NB4 (cell line): Measurements from ENCODE around the gene AP2B1.
A peak's percentile ranks its signal among the peaks of the same experiment; 100 is the strongest.

Experiments
- DNase-seq: peaks from one replicate; pipeline ENCODE4 v3.0.0; 2010; ENCODE audit warnings: low read depth
- H3K4me3 ChIP-seq: one replicate; pipeline ENCODE4 v1.5.1; 2011; ENCODE audit warnings: mild to moderate bottlenecking, low read depth, low read length, moderate library complexity
- MYC ChIP-seq: IDR thresholded peaks from 2 replicates; pipeline ENCODE4 v1.6.1; 2011; ENCODE audit warnings: low read depth, low read length
- POLR2A ChIP-seq: IDR thresholded peaks from 2 replicates; pipeline ENCODE4 v1.6.1; 2011; ENCODE audit warnings: mild to moderate bottlenecking; ENCODE audit not compliant: insufficient read length; ENCODE audit errors: extremely low read depth
- TF ChIP-seq, protein P1 (sequence below): IDR thresholded peaks from one replicate; pipeline ENCODE4 v1.5.1; 2012; ENCODE audit warnings: low read depth, low read length
- TF ChIP-seq, protein P2 (sequence below): IDR thresholded peaks from 2 replicates; pipeline ENCODE4 v1.6.1; 2011; ENCODE audit warnings: low read depth, low read length

AP2B1 gene

DNA sequence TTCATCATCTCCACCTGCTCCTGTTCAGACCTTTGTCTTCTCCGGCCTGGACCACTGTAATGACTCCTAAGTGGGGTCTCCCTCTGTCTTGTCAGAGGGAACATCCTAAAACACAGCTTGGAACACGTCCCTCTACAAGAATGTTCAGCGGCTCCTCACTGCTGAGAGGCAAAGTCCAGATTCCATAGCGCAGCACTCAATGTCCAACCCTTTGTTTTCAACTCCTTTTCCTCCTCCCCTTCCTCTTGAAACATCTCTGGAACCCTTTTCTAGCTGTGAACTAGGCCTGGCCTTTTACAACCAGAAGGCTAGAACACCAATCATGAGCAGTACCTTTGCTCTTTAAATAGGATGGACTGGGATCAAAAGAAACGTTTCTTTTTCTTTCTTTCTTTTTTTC is 174.5 kb downstream of the AP2B1 start:
- TF ChIP-seq, protein P1, sequence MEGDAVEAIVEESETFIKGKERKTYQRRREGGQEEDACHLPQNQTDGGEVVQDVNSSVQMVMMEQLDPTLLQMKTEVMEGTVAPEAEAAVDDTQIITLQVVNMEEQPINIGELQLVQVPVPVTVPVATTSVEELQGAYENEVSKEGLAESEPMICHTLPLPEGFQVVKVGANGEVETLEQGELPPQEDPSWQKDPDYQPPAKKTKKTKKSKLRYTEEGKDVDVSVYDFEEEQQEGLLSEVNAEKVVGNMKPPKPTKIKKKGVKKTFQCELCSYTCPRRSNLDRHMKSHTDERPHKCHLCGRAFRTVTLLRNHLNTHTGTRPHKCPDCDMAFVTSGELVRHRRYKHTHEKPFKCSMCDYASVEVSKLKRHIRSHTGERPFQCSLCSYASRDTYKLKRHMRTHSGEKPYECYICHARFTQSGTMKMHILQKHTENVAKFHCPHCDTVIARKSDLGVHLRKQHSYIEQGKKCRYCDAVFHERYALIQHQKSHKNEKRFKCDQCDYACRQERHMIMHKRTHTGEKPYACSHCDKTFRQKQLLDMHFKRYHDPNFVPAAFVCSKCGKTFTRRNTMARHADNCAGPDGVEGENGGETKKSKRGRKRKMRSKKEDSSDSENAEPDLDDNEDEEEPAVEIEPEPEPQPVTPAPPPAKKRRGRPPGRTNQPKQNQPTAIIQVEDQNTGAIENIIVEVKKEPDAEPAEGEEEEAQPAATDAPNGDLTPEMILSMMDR: no peak
- TF ChIP-seq MYC: no peak
- no peak for TF ChIP-seq POLR2A
- TF ChIP-seq, protein P2, sequence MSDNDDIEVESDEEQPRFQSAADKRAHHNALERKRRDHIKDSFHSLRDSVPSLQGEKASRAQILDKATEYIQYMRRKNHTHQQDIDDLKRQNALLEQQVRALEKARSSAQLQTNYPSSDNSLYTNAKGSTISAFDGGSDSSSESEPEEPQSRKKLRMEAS: no peak
- no peak overlapping the region for H3K4me3 ChIP-seq
- DNase-seq: no peak

DNA sequence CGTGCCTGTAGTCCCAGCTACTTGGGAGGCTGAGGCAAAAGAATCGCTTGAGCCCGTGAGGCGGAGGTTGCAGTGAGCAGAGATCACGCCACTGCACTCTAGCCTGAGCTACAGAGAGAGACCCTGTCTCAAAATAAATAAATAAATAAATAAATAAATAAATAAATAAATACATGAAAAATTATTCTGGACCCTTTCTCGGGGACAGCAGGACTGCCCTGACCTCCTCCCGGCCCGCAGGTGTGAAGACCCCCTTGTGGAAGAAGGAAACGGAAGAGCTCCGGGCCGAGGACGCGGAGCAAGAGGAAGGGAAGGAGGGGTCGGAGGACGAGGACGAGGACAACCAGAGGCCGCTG is 176.6 kb downstream of the AP2B1 start:
- H3K4me3 ChIP-seq: peak overlapping the region; percentile 13
- no peak for DNase-seq
- TF ChIP-seq MYC (no peak), POLR2A (no peak)
- TF ChIP-seq, protein P1: no peak
- TF ChIP-seq, protein P2: no peak

DNA sequence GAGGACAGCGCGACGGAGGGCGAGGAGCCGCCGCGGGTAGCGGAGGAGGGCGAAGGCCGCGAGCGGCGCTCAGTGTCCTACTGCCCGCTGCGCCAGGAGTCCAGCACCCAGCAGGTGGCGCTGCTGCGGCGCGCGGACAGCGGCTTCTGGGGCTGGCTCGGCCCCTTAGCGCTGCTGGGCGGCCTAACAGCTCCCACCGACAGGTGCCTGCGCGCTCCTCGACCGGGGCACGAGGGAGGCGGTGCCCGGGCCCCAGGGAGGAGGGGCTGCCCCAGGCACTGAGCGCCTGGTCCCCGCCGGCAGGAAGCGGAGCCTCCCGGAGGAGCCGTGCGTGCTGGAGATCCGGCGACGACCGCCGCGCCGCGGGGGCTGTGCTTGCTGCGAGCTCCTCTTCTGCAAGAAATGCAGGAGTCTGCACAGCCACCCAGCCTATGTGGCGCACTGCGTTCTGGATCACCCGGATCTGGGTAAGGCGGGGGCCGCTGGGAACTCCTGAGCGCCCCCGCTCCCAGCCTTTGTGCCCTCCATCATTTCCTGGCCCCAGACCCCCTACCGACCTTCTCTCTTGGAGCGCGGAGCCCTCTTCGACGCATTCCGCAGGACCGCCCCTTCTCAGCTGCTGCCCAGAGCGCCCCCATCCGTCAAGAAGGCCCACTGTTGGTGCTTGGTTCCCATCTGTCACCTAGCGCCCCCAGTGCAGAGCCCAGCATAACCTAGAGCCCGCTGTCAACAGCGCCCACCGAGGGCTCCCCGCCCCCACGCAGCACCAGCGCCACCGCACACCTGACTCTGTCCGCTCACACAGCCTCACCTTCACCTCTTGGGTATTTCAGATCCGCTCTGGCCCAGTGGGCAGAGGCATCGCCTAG is 177.2 kb downstream of the AP2B1 start:
- peak overlapping the region; percentile 56 for H3K4me3 ChIP-seq
- peak; percentile 97 for DNase-seq
- TF ChIP-seq, protein P1: peak; percentile 88
- TF ChIP-seq POLR2A (peak; percentile 30), MYC (peak; percentile 78)
- TF ChIP-seq, protein P2: peak; percentile 72

DNA sequence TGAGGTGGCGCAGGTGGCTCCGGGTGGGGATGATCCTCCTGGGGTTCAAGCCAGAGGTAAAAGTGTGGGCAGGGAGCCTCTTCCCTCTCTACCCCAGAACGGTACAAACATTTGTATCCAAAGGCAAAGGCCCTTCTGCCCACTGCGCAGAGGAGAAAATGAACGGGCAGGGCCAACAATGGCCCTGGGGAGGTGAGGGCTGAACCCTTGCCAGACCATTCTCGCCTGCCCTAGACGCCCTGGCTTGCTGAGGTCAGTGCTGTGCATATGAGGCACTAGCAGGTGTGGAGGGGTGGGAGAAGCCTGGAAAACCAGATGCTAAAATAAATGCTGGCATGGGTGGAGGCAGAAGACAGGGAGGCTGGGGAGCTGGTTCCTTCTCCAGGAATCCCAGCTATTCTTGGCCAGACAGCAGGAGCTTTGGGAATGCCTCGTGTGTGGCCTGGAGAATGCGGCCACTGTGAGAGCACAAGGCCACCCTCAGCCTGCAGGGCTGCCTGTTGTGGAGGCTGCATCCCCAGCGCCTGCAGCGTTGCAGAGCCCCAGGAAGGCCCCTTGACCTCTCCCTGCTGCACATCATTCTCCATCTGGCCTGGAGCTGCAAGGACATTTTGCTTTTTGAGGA is 178.1 kb downstream of the AP2B1 start:
- TF ChIP-seq, protein P2: no peak
- TF ChIP-seq, protein P1: no peak
- no peak for TF ChIP-seq MYC
- no peak for TF ChIP-seq POLR2A
- H3K4me3 ChIP-seq: peak overlapping the region; percentile 56
- DNase-seq: no peak

DNA sequence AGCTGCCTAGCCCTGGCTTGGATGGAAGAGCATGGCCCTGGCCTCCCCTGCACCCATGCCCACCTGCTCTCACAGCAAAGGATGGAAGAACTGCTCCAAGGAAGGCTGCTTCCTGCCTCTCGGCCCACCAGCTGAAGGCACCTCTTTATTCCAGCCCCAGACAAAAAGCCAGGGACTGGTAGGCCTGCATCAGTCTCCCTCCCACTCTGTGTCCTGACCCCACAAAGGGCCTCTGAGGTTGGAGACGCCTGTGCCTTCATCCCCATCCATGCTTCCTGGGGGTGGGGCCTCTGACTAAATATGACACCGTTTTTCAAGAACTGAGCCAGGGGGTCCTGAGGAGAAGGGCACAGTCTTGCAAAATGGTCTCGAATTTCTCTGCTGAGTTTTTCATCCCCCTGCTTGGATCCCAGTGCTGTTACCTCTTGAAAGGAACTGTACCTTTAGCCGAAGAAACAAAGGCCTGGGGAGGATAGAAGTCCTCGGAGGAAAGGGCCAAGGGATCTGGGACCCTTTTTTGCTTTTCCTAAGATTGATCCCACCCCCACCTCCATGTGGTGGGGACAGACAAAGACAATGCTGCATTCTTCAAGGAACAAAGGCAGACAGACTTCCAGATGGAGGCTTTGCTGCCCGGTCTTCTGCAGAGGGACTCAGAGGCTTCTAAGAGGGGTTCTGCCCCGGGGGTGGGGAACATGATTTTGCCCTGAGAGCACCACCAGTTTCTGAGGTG is 178.8 kb downstream of the AP2B1 start:
- H3K4me3 ChIP-seq: no peak overlapping the region
- TF ChIP-seq, protein P1: no peak
- TF ChIP-seq, protein P2: no peak
- no peak for TF ChIP-seq MYC
- no peak for TF ChIP-seq POLR2A
- DNase-seq: no peak
